ENCODE measurements around the gene LY6G5C.

LY6G5C gene

GRCh38 chr6:31636698-31637596 lies 43.9 kb downstream of the LY6G5C start:
- Histone ChIP-seq H3K18ac (ENCODE audit: low read length) (no peak overlapping the region), H3K27ac (ENCODE audit: low read depth, low read length) (no peak overlapping the region), H2AK5ac (ENCODE audit: low read length) (no peak overlapping the region), H3K23ac (ENCODE audit: low read length) (no peak overlapping the region), H3K27me3 (ENCODE audit: insufficient read depth, low read length, poor library complexity) (no peaks in the 10 kb centered on the region), H4K5ac (ENCODE audit: low read length) (no peak overlapping the region), H3K4me1 (ENCODE audit: control insufficient read depth, low read depth, low read length) (no peaks in the 10 kb centered on the region), H3K79me1 (ENCODE audit: low read length) (peaks cover 6% of the 10 kb centered on the region), H3K56ac (ENCODE audit: low read length) (no peak overlapping the region), H3K4me2 (ENCODE audit: low read length) (no peak overlapping the region), H2BK15ac (replicated peaks; ENCODE audit: low read depth) (no peak overlapping the region), H3K79me2 (ENCODE audit: control insufficient read depth, insufficient read depth, low read length) (no peaks in the 10 kb centered on the region), H3K9ac (ENCODE audit: low read length) (no peak overlapping the region), H2BK5ac (ENCODE audit: low read length) (no peak overlapping the region), H3K36me3 (ENCODE audit: control insufficient read depth, insufficient read depth, low read length) (peaks cover 61% of the 10 kb centered on the region), H3K4ac (ENCODE audit: low read depth, low read length) (no peak overlapping the region), H3K4me3 (ENCODE audit: low read length) (no peak overlapping the region), H4K8ac (ENCODE audit: low read depth, low read length) (no peak overlapping the region), H2BK120ac (ENCODE audit: low read depth, low read length) (no peak overlapping the region)
- DNase-seq, result no peak
- WGBS (ENCODE audit: extremely low coverage, insufficient coverage, low lambda C conversion rate), result no CpG with 5 or more reads among the region's 27 CpGs

DNA sequence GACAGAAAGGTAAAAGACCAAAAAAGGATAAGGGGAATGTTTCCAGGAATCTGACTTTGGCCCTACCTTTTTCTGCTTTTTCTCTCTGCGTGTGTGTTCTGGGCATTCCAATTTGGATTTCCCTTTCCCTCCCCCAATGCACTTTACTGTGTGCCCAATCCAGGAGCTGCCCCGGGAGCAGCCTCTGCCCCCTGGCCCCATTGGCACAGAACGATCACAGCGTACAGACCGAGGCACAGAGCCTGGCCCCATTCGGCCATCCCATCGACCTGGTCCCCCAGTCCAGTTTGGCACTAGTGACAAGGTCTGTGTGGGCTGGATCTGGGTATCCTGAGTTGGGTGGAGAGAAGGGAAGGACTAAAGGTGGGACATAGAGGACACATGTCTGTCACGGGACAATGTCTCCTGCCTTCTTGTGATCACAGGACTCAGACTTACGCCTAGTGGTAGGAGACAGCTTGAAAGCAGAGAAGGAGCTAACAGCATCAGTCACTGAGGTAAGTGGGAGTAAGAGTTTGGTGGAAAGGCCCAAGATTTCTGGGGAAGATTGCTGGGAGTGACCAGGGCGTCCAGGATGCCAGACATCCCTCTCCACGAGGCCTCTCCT lies 45.8 kb downstream of the LY6G5C start:
- no peak overlapping the region for H3K4me2 ChIP-seq (ENCODE audit: low read length)
- WGBS (ENCODE audit: extremely low coverage, insufficient coverage, low lambda C conversion rate), result no CpG with 5 or more reads among the region's 11 CpGs
- H2BK15ac ChIP-seq (replicated peaks; ENCODE audit: low read depth), result no peak overlapping the region
- DNase-seq, result no peak
- no peak overlapping the region for H3K9ac ChIP-seq (ENCODE audit: low read length)
- H3K56ac ChIP-seq (ENCODE audit: low read length), result no peak overlapping the region
- no peak overlapping the region for H4K8ac ChIP-seq (ENCODE audit: low read depth, low read length)
- H3K27me3 ChIP-seq (ENCODE audit: insufficient read depth, low read length, poor library complexity), result no peaks in the 10 kb centered on the region
- no peak overlapping the region for H3K27ac ChIP-seq (ENCODE audit: low read depth, low read length)
- H3K4ac ChIP-seq (ENCODE audit: low read depth, low read length), result no peak overlapping the region
- no peak overlapping the region for H2BK120ac ChIP-seq (ENCODE audit: low read depth, low read length)
- no peak overlapping the region for H3K23ac ChIP-seq (ENCODE audit: low read length)
- H3K79me2 ChIP-seq (ENCODE audit: control insufficient read depth, insufficient read depth, low read length), result peaks cover 2% of the 10 kb centered on the region
- H3K4me1 ChIP-seq (ENCODE audit: control insufficient read depth, low read depth, low read length), result no peaks in the 10 kb centered on the region
- no peak overlapping the region for H3K18ac ChIP-seq (ENCODE audit: low read length)
- H3K79me1 ChIP-seq (ENCODE audit: low read length), result peaks cover 7% of the 10 kb centered on the region
- no peak overlapping the region for H2AK5ac ChIP-seq (ENCODE audit: low read length)
- no peak overlapping the region for H3K4me3 ChIP-seq (ENCODE audit: low read length)
- H2BK5ac ChIP-seq (ENCODE audit: low read length), result no peak overlapping the region
- H4K5ac ChIP-seq (ENCODE audit: low read length), result no peak overlapping the region
- H3K36me3 ChIP-seq (ENCODE audit: control insufficient read depth, insufficient read depth, low read length), result peaks cover 59% of the 10 kb centered on the region

DNA sequence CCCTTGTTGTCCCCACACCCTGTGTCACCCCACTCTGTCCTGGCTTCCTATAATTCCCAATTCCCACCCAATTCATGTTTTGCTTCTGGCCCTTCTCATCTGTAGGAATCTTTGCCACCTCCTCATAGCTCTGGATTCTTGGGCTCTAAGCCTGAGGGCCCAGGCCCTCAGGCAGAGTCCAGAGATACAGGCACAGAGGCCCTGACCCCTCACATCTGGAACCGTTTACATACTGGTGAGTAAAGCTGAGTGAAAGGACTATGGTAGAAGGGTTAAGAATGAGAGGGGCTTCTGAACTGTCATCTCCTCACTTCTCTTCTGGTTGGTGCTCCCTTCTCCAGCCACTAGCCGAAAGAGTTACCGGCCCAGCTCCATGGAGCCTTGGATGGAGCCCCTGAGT lies 46.7 kb downstream of the LY6G5C start:
- Histone ChIP-seq H2BK120ac (ENCODE audit: low read depth, low read length) (no peak overlapping the region), H2AK5ac (ENCODE audit: low read length) (no peak overlapping the region), H4K5ac (ENCODE audit: low read length) (no peak overlapping the region), H3K4me2 (ENCODE audit: low read length) (no peak overlapping the region), H3K18ac (ENCODE audit: low read length) (no peak overlapping the region), H2BK5ac (ENCODE audit: low read length) (no peak overlapping the region), H3K27me3 (ENCODE audit: insufficient read depth, low read length, poor library complexity) (no peaks in the 10 kb centered on the region), H3K9ac (ENCODE audit: low read length) (no peak overlapping the region), H3K4me3 (ENCODE audit: low read length) (no peak overlapping the region), H3K27ac (ENCODE audit: low read depth, low read length) (no peak overlapping the region), H2BK15ac (replicated peaks; ENCODE audit: low read depth) (no peak overlapping the region), H3K79me2 (ENCODE audit: control insufficient read depth, insufficient read depth, low read length) (peaks cover 2% of the 10 kb centered on the region), H3K4me1 (ENCODE audit: control insufficient read depth, low read depth, low read length) (no peaks in the 10 kb centered on the region), H3K4ac (ENCODE audit: low read depth, low read length) (no peak overlapping the region), H4K8ac (ENCODE audit: low read depth, low read length) (no peak overlapping the region), H3K36me3 (ENCODE audit: control insufficient read depth, insufficient read depth, low read length) (peaks cover 59% of the 10 kb centered on the region), H3K56ac (ENCODE audit: low read length) (no peak overlapping the region), H3K79me1 (ENCODE audit: low read length) (peaks cover 7% of the 10 kb centered on the region), H3K23ac (ENCODE audit: low read length) (no peak overlapping the region)
- DNase-seq, result no peak
- WGBS (ENCODE audit: extremely low coverage, insufficient coverage, low lambda C conversion rate), result no CpG with 5 or more reads among the region's 3 CpGs

DNA sequence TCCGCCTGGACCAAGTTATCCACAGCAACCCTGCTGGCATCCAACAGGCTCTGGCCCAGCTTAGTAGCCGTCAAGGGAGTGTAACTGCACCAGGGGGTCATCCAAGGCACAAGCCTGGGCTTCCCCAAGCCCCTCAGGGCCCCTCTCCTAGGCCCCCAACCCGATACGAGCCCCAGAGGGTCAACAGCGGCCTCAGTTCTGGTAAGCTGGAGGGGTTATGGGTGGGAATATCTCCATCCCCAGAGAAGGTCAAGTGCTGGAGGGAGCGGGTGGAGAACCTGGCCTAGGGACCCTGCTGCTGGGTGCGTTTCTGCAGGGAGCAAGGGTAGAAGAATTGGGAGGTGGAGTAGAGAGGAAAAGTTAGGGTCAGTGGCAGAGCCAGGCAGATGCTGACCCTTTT lies 47.4 kb downstream of the LY6G5C start:
- no peak overlapping the region for H2BK120ac ChIP-seq (ENCODE audit: low read depth, low read length)
- H3K56ac ChIP-seq (ENCODE audit: low read length), result no peak overlapping the region
- no peak overlapping the region for H2BK5ac ChIP-seq (ENCODE audit: low read length)
- H3K27ac ChIP-seq (ENCODE audit: low read depth, low read length), result no peak overlapping the region
- H3K27me3 ChIP-seq (ENCODE audit: insufficient read depth, low read length, poor library complexity), result no peaks in the 10 kb centered on the region
- H3K23ac ChIP-seq (ENCODE audit: low read length), result no peak overlapping the region
- no peak overlapping the region for H3K4ac ChIP-seq (ENCODE audit: low read depth, low read length)
- H3K36me3 ChIP-seq (ENCODE audit: control insufficient read depth, insufficient read depth, low read length), result peaks cover 63% of the 10 kb centered on the region
- no peak for DNase-seq
- H3K4me1 ChIP-seq (ENCODE audit: control insufficient read depth, low read depth, low read length), result no peaks in the 10 kb centered on the region
- H2BK15ac ChIP-seq (replicated peaks; ENCODE audit: low read depth), result no peak overlapping the region
- no peak overlapping the region for H4K5ac ChIP-seq (ENCODE audit: low read length)
- H3K4me2 ChIP-seq (ENCODE audit: low read length), result no peak overlapping the region
- peaks cover 2% of the 10 kb centered on the region for H3K79me2 ChIP-seq (ENCODE audit: control insufficient read depth, insufficient read depth, low read length)
- no peak overlapping the region for H4K8ac ChIP-seq (ENCODE audit: low read depth, low read length)
- H3K9ac ChIP-seq (ENCODE audit: low read length), result no peak overlapping the region
- no peak overlapping the region for H2AK5ac ChIP-seq (ENCODE audit: low read length)
- peaks cover 7% of the 10 kb centered on the region for H3K79me1 ChIP-seq (ENCODE audit: low read length)
- H3K4me3 ChIP-seq (ENCODE audit: low read length), result no peak overlapping the region
- WGBS (ENCODE audit: extremely low coverage, insufficient coverage, low lambda C conversion rate), result no CpG with 5 or more reads among the region's 7 CpGs
- H3K18ac ChIP-seq (ENCODE audit: low read length), result no peak overlapping the region

- Histone ChIP-seq H3K23ac (ENCODE audit: low read length) (no peak overlapping the region), H2BK120ac (ENCODE audit: low read depth, low read length) (no peak overlapping the region), H2AK5ac (ENCODE audit: low read length) (no peak overlapping the region), H3K27me3 (ENCODE audit: insufficient read depth, low read length, poor library complexity) (no peaks in the 10 kb centered on the region), H4K5ac (ENCODE audit: low read length) (no peak overlapping the region), H3K56ac (ENCODE audit: low read length) (no peak overlapping the region), H4K8ac (ENCODE audit: low read depth, low read length) (no peak overlapping the region), H3K9ac (ENCODE audit: low read length) (no peak overlapping the region), H3K36me3 (ENCODE audit: control insufficient read depth, insufficient read depth, low read length) (peaks cover 67% of the 10 kb centered on the region), H3K4me1 (ENCODE audit: control insufficient read depth, low read depth, low read length) (no peaks in the 10 kb centered on the region), H3K4me3 (ENCODE audit: low read length) (no peak overlapping the region), H3K4me2 (ENCODE audit: low read length) (no peak overlapping the region), H3K79me2 (ENCODE audit: control insufficient read depth, insufficient read depth, low read length) (peaks cover 4% of the 10 kb centered on the region), H3K79me1 (ENCODE audit: low read length) (peaks cover 9% of the 10 kb centered on the region), H3K18ac (ENCODE audit: low read length) (no peak overlapping the region), H2BK5ac (ENCODE audit: low read length) (no peak overlapping the region), H2BK15ac (replicated peaks; ENCODE audit: low read depth) (no peak overlapping the region), H3K4ac (ENCODE audit: low read depth, low read length) (no peak overlapping the region), H3K27ac (ENCODE audit: low read depth, low read length) (no peak overlapping the region)
- WGBS (ENCODE audit: extremely low coverage, insufficient coverage, low lambda C conversion rate), result no CpG with 5 or more reads among the region's 26 CpGs
- DNase-seq, result no peak
These were observed 48.5 kb downstream of the LY6G5C start for GRCh38 chr6:31632279-31632946.
